PC-3 (cell line): ENCODE measurements around the gene SDHC. TPM values are rescaled to one million over a fixed set of nuclear protein-coding genes. Genes with fewer than 3 reads are reported as not detected.

Experiments
- ATAC-seq: fragments of 200-7000 bp; cut with Tn5 transposase; 2 replicates; pipeline ENCODE4 v1.9.1; 2020; ENCODE audit warnings: mild to moderate bottlenecking, moderate library complexity
- BruUV-seq: library from RNA; stranded (reverse); fragments of 400-500 nt; replicated peaks from 2 replicates; lab custom pipeline; 2021; lab: Mats Ljungman, UMichigan
- CTCF ChIA-PET: fragments of 300-600 bp; sonication (Branson Sonifier 250); formaldehyde crosslinking; loops from one replicate; lab custom pipeline; 2022; ENCODE audit warnings: antibody characterized with exemption; lab: Charles Lee
- POLR2A ChIA-PET: fragments of 300-600 bp; sonication (Branson Sonifier 250); formaldehyde crosslinking; loops from one replicate; lab custom pipeline; 2022; ENCODE audit warnings: antibody characterized with exemption; ENCODE audit not compliant: unreplicated experiment; lab: Charles Lee
- DNase-seq: peaks from one replicate; pipeline ENCODE4 v3.0.0-alpha.2; 2015
- H2AFZ ChIP-seq: fragments of 300-600 bp; sonication (generic); 2 replicates; pipeline ENCODE4 v1.6.0; 2016; ENCODE audit warnings: antibody characterized with exemption, low read length
- H3F3A ChIP-seq: fragments of 300-600 bp; sonication (generic); one replicate; pipeline ENCODE4 v1.6.0; 2017; ENCODE audit warnings: antibody characterized with exemption, low read length, control low read depth, mild to moderate bottlenecking; ENCODE audit not compliant: unreplicated experiment
- H3K27ac ChIP-seq: fragments of 300-600 bp; sonication (generic); 2 replicates; pipeline ENCODE4 v1.5.1; 2016; ENCODE audit warnings: mild to moderate bottlenecking, low read length
- H3K27me3 ChIP-seq: fragments of 300-600 bp; sonication (generic); 2 replicates; pipeline ENCODE4 v1.6.1; 2016; ENCODE audit warnings: low read length, mixed read lengths
- H3K36me3 ChIP-seq: fragments of 300-600 bp; sonication (generic); 2 replicates; pipeline ENCODE4 v1.6.1; 2016; ENCODE audit warnings: low read depth, mixed run types, low read length, mixed read lengths
- H3K4me1 ChIP-seq: fragments of 300-600 bp; sonication (generic); 2 replicates; pipeline ENCODE4 v1.5.1; 2016; ENCODE audit warnings: low read length; ENCODE audit not compliant: insufficient read depth
- H3K4me2 ChIP-seq: fragments of 300-600 bp; sonication (generic); 2 replicates; pipeline ENCODE4 v1.6.0; 2016; ENCODE audit warnings: low read length
- H3K4me3 ChIP-seq: fragments of 300-600 bp; sonication (generic); 2 replicates; pipeline ENCODE4 v1.5.1; 2016; ENCODE audit warnings: mild to moderate bottlenecking, low read length, mixed read lengths
- H3K79me2 ChIP-seq: fragments of 300-600 bp; sonication (generic); 2 replicates; pipeline ENCODE4 v1.6.1; 2017; ENCODE audit warnings: low read length, mixed read lengths
- H3K9ac ChIP-seq: fragments of 300-600 bp; sonication (generic); 2 replicates; pipeline ENCODE4 v1.6.0; 2016; ENCODE audit warnings: mild to moderate bottlenecking, low read length
- H3K9me2 ChIP-seq: fragments of 300-600 bp; sonication (generic); replicated peaks from 2 replicates; pipeline ENCODE4 v1.6.1; 2016; ENCODE audit warnings: mixed run types, low read length, mixed read lengths
- H3K9me3 ChIP-seq: fragments of 300-600 bp; sonication (generic); 2 replicates; pipeline ENCODE4 v1.6.1; 2016; ENCODE audit warnings: low read length, mixed read lengths
- H4K20me1 ChIP-seq: fragments of 300-600 bp; sonication (generic); 2 replicates; pipeline ENCODE4 v1.6.1; 2016; ENCODE audit warnings: low read length, mixed read lengths
- EZH2 ChIP-seq: fragments of 300-600 bp; sonication (generic); IDR thresholded peaks from one replicate; pipeline ENCODE4 v1.6.1; 2017; ENCODE audit warnings: antibody characterized with exemption, mild to moderate bottlenecking, low read length; ENCODE audit not compliant: unreplicated experiment
- EZH2phosphoT487 ChIP-seq: fragments of 300-600 bp; sonication (generic); IDR thresholded peaks from 2 replicates; pipeline ENCODE4 v1.6.1; 2018; ENCODE audit warnings: mild to moderate bottlenecking, antibody characterized with exemption, low read length, borderline replicate concordance
- intact Hi-C: fragments of 100-400 bp; cut with micrococcal nuclease; formaldehyde crosslinking; loops from 2 replicates; pipeline ENCODE4 v1.9.0; 2023
- total RNA-seq: library from RNA; depleted of rRNA; stranded (reverse); fragments of >200 nt; gene quantifications from 2 replicates; pipeline ENCODE4 v1.2.3, GENCODE V29; 2014
- TF ChIP-seq, protein P1 (sequence below): fragments of 300-600 bp; sonication (generic); conservative IDR thresholded peaks from 2 replicates; pipeline ENCODE4 v1.5.1; 2017; ENCODE audit warnings: antibody characterized with exemption, low read depth, mild to moderate bottlenecking, low read length

The SDHC gene
- total RNA-seq, 1 experiment from 2014 or later = 26.1 TPM

- peaks cover 9% of the 10 kb centered on the region for H3K36me3 ChIP-seq
- no peaks in the 10 kb centered on the region for H4K20me1 ChIP-seq
- H3K79me2 ChIP-seq = no peaks in the 10 kb centered on the region
- H3K9ac ChIP-seq = no peak overlapping the region
- DNase-seq (no peak), ATAC-seq (no peak)
- no peak overlapping the region for H3K4me2 ChIP-seq
- H3K9me3 ChIP-seq = no peaks in the 10 kb centered on the region
- POLR2A ChIA-PET = no interaction called here
- intact Hi-C loops = no loop called here
- no peaks in the 10 kb centered on the region for H3K9me2 ChIP-seq
- no peaks in the 10 kb centered on the region for H3F3A ChIP-seq
- H3K4me3 ChIP-seq = no peak overlapping the region
- CTCF ChIA-PET = no interaction called here
- no peak overlapping the region for H3K27ac ChIP-seq
- no peak overlapping the region for H2AFZ ChIP-seq
- TF ChIP-seq, protein P1, sequence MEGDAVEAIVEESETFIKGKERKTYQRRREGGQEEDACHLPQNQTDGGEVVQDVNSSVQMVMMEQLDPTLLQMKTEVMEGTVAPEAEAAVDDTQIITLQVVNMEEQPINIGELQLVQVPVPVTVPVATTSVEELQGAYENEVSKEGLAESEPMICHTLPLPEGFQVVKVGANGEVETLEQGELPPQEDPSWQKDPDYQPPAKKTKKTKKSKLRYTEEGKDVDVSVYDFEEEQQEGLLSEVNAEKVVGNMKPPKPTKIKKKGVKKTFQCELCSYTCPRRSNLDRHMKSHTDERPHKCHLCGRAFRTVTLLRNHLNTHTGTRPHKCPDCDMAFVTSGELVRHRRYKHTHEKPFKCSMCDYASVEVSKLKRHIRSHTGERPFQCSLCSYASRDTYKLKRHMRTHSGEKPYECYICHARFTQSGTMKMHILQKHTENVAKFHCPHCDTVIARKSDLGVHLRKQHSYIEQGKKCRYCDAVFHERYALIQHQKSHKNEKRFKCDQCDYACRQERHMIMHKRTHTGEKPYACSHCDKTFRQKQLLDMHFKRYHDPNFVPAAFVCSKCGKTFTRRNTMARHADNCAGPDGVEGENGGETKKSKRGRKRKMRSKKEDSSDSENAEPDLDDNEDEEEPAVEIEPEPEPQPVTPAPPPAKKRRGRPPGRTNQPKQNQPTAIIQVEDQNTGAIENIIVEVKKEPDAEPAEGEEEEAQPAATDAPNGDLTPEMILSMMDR = no peak
- no peaks in the 10 kb centered on the region for H3K4me1 ChIP-seq
- H3K27me3 ChIP-seq = no peaks in the 10 kb centered on the region
- BruUV-seq = no TSS peak
Measured at GRCh38 chr1:161351482-161351881, 37.3 kb downstream of the SDHC start.

DNA sequence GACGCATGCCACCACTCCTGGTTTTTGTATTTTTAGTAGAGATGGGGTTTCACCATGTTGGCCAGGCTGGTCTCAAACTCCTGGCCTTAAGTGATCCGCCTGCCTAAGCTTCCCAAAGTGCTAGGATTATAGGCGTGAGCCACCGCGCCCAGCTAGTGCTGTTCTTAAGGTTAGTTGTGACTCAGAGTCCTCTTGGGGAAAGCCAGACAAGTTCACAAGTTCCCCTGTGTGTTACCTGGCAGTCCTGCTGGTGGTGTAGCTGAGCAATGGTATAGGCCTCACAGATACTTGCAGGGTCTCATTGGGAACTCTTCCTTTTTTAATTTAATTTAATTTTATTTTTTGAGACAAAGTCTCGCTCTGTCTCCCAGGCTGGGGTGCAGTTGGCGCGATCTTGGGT is 42.9 kb downstream of the SDHC start:
- no peak overlapping the region for H3K4me2 ChIP-seq
- H4K20me1 ChIP-seq = no peaks in the 10 kb centered on the region
- no peaks in the 10 kb centered on the region for H3K4me1 ChIP-seq
- no peaks in the 10 kb centered on the region for H3K9me3 ChIP-seq
- intact Hi-C loops = no loop called here
- peaks cover 7% of the 10 kb centered on the region; the same call in 1 of the 2 replicates for H3K36me3 ChIP-seq
- no TSS peak for BruUV-seq
- DNase-seq (peak; percentile 4), ATAC-seq (no peak)
- no peak overlapping the region for H3K27ac ChIP-seq
- ChIA-PET CTCF (interaction anchor here (0.6 to 1.2 kb wide), 2 partner anchors 11 to 25 kb away, joined by 3 read pairs; no protein-coding TSS in a partner anchor), POLR2A (no interaction called here)
- H3K27me3 ChIP-seq = no peaks in the 10 kb centered on the region
- H3K9me2 ChIP-seq = no peaks in the 10 kb centered on the region
- H3F3A ChIP-seq = no peaks in the 10 kb centered on the region
- no peak overlapping the region for H2AFZ ChIP-seq
- H3K9ac ChIP-seq = no peak overlapping the region
- H3K79me2 ChIP-seq = no peaks in the 10 kb centered on the region
- no peak overlapping the region for H3K4me3 ChIP-seq
- TF ChIP-seq EZH2 (no peak), EZH2phosphoT487 (no peak)
- TF ChIP-seq, protein P1 = no peak

DNA sequence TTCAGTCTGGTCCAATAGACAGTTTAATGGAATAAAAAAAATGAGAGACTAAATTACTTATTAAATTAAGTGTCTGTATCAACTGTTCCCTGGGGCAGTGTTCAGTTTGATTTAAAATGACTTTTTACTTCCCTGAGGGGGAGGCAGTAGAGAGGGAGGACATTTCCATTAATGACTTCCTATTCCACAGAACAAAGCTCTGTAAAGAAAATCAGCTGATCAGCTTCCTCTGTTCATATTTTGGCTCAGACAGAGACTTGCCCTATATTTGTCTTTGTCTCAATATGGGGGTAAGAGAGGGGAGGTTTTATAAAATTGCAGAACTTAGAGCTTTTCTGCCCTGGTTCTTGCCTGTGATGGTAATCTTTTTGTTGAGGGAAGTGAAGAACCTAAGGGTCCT is 45.1 kb downstream of the SDHC start:
- H3K9me2 ChIP-seq = no peaks in the 10 kb centered on the region

More for the DNA sequence above, 45.1 kb downstream of the SDHC start:
- Histone ChIP-seq H3K27ac (no peak overlapping the region), H3K4me1 (no peaks in the 10 kb centered on the region), H3K4me2 (no peak overlapping the region), H3K27me3 (no peaks in the 10 kb centered on the region), H3K36me3 (peaks cover 8% of the 10 kb centered on the region; the same call in 1 of the 2 replicates), H3F3A (no peaks in the 10 kb centered on the region), H3K4me3 (no peak overlapping the region), H4K20me1 (no peaks in the 10 kb centered on the region), H2AFZ (no peak overlapping the region), H3K9me3 (no peaks in the 10 kb centered on the region), H3K9ac (no peak overlapping the region), H3K79me2 (no peaks in the 10 kb centered on the region)
- CTCF ChIA-PET = interaction anchor here (0.6 kb wide), 1 partner anchor 111 kb away, joined by 4 read pairs; no protein-coding TSS in a partner anchor
- intact Hi-C loops = no loop called here
- BruUV-seq = no TSS peak
- POLR2A ChIA-PET = no interaction called here
- TF ChIP-seq, protein P1 = no peak
- TF ChIP-seq EZH2 (no peak), EZH2phosphoT487 (no peak)
- ATAC-seq (no peak), DNase-seq (no peak)
